NT2/D1 (cell line): Measurements from ENCODE around the gene LRRC25.

Experiments
- SUZ12 ChIP-seq: IDR thresholded peaks from 2 replicates; pipeline ENCODE4 v1.6.1; 2011; ENCODE audit not compliant: insufficient read length, insufficient read depth; ENCODE audit errors: extremely low read depth
- YY1 ChIP-seq: IDR thresholded peaks from 2 replicates; pipeline ENCODE4 v1.6.1; 2011; ENCODE audit not compliant: insufficient read length, insufficient read depth
- ZNF274 ChIP-seq: IDR thresholded peaks from 2 replicates; pipeline ENCODE4 v1.6.1; 2011; ENCODE audit warnings: mild to moderate bottlenecking, low read depth, low read length

- TF ChIP-seq YY1 (no peak), ZNF274 (no peak), SUZ12 (no peak)
These were observed 28.3 kb upstream of the LRRC25 start for GRCh38 chr19:18425515-18426415.
